DND-41 (cell line): ENCODE measurements around the gene NUP210L.

ENCODE experiments used
- ATAC-seq: fragments of 200-7000 bp; cut with Tn5 transposase; 3 replicates; pipeline ENCODE4 v1.9.1; 2021; ENCODE audit warnings: low read depth; ENCODE audit not compliant: insufficient read depth
- DNase-seq: peaks from one replicate; pipeline ENCODE4 v3.0.0-alpha.2; 2020
- H2AFZ ChIP-seq: 2 replicates; pipeline ENCODE4 v1.6.0; 2012; ENCODE audit warnings: low read depth, low read length
- H3K27ac ChIP-seq: 2 replicates; pipeline ENCODE4 v1.5.1; 2012; ENCODE audit warnings: low read length, inconsistent platforms
- H3K27me3 ChIP-seq: fragments of 200-600 bp; sonication (generic); 2 replicates; pipeline ENCODE4 v1.6.0; 2012; ENCODE audit warnings: low read length, mild to moderate bottlenecking, inconsistent platforms; ENCODE audit not compliant: insufficient read depth, poor library complexity
- H3K36me3 ChIP-seq: 2 replicates; pipeline ENCODE4 v1.5.1; 2012; ENCODE audit warnings: low read length, inconsistent platforms; ENCODE audit not compliant: insufficient read depth
- H3K4me1 ChIP-seq: 2 replicates; pipeline ENCODE4 v1.5.1; 2012; ENCODE audit warnings: mild to moderate bottlenecking, low read length; ENCODE audit not compliant: insufficient read depth
- H3K4me2 ChIP-seq: 2 replicates; pipeline ENCODE4 v1.6.0; 2012; ENCODE audit warnings: mild to moderate bottlenecking, moderate library complexity, low read length, inconsistent platforms; ENCODE audit not compliant: insufficient read depth
- H3K4me3 ChIP-seq, 2 experiments: fragments of 200-600 bp in 1 of 2; shearing (Covaris generic) in 1 of 2; 2 replicates each; pipeline ENCODE4 v1.5.1; 2012 to 2016; ENCODE audit warnings: inconsistent platforms in 2 of 2, low read length in 2 of 2, mild to moderate bottlenecking in 2 of 2, low read depth in 1 of 2, moderate library complexity in 1 of 2
- H3K79me2 ChIP-seq: 2 replicates; pipeline ENCODE4 v1.6.0; 2012; ENCODE audit warnings: low read length, inconsistent platforms; ENCODE audit not compliant: insufficient read depth
- H3K9ac ChIP-seq: 2 replicates; pipeline ENCODE4 v1.6.0; 2012; ENCODE audit warnings: low read depth, mild to moderate bottlenecking, inconsistent platforms, low read length, moderate library complexity
- H3K9me3 ChIP-seq: 2 replicates; pipeline ENCODE4 v1.5.1; 2012; ENCODE audit warnings: low read length, moderate library complexity, mild to moderate bottlenecking, inconsistent platforms; ENCODE audit not compliant: insufficient read depth, severe bottlenecking
- H4K20me1 ChIP-seq: 2 replicates; pipeline ENCODE4 v1.6.0; 2012; ENCODE audit warnings: low read length; ENCODE audit not compliant: insufficient read depth
- CTCF ChIP-seq: IDR thresholded peaks from 2 replicates; pipeline ENCODE4 v1.5.1; 2012; ENCODE audit warnings: borderline replicate concordance, low read length, moderate library complexity, mild to moderate bottlenecking; ENCODE audit not compliant: poor library complexity, severe bottlenecking; ENCODE audit errors: extremely low read depth
- EZH2 ChIP-seq: IDR thresholded peaks from 3 replicates; pipeline ENCODE4 v1.6.1; 2012; ENCODE audit warnings: borderline replicate concordance, low read depth, mild to moderate bottlenecking, moderate library complexity, low read length, inconsistent platforms; ENCODE audit not compliant: severe bottlenecking

NUP210L gene

GRCh38 chr1:154183046-154183915 is 28.4 kb upstream of the NUP210L start:
- Histone ChIP-seq H3K9ac (peak overlapping the region; percentile 78), H3K4me2 (peak overlapping the region; percentile 92), H3K4me3 (peak overlapping the region; percentile 59 to 86), H2AFZ (peak overlapping the region; percentile 93), H3K9me3 (no peaks in the 10 kb centered on the region), H3K27me3 (no peaks in the 10 kb centered on the region), H3K4me1 (peaks cover 48% of the 10 kb centered on the region), H4K20me1 (peaks cover 39% of the 10 kb centered on the region), H3K36me3 (peaks cover 29% of the 10 kb centered on the region), H3K79me2 (peaks cover 50% of the 10 kb centered on the region), H3K27ac (peak overlapping the region; percentile 87)
- ATAC-seq (peak; percentile 82), DNase-seq (peak; percentile 97)
- TF ChIP-seq CTCF: no peak
- TF ChIP-seq EZH2: no peak

GRCh38 chr1:154182344-154183045 is 27.6 kb upstream of the NUP210L start:
- DNase-seq (peak; percentile 91), ATAC-seq (peak; percentile 77)
- H3K9ac ChIP-seq: peak overlapping the region; percentile 78
- TF ChIP-seq EZH2 (no peak), CTCF (no peak)
- H2AFZ ChIP-seq: peak overlapping the region; percentile 69
- H3K9me3 ChIP-seq: no peaks in the 10 kb centered on the region
- H3K79me2 ChIP-seq: peaks cover 58% of the 10 kb centered on the region
- H4K20me1 ChIP-seq: peaks cover 47% of the 10 kb centered on the region
- H3K27me3 ChIP-seq: no peaks in the 10 kb centered on the region
- peak overlapping the region; percentile 92 for H3K4me2 ChIP-seq
- peak overlapping the region; percentile 59 to 86 for H3K4me3 ChIP-seq
- H3K4me1 ChIP-seq: peaks cover 56% of the 10 kb centered on the region
- peak overlapping the region; percentile 87 for H3K27ac ChIP-seq
- H3K36me3 ChIP-seq: peaks cover 37% of the 10 kb centered on the region

DNA sequence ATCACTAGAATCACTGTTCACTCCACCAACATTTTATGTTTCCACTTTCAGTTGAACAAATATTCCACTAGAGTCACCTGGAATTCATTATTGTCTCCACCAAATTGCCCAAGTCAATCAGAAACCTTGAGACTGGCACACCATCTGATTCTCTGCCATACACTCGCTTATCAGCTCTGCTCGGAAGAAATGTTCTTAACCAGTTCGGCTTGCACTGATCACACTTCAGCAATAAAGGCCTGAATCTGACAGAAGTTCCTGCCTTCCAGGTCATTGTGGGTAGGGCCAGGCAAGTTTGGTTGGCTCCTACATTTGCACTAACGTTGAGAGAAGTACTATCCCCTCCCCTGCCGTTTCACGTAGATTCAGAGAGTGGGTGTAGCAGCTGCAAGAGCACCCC is 27.1 kb upstream of the NUP210L start:
- H3K4me1 ChIP-seq: peaks cover 60% of the 10 kb centered on the region

More for the DNA sequence above, 27.1 kb upstream of the NUP210L start:
- H3K36me3 ChIP-seq: peaks cover 43% of the 10 kb centered on the region
- H2AFZ ChIP-seq: peak overlapping the region; percentile 69; the same call in 1 of the 2 replicates
- peak overlapping the region; percentile 92 for H3K4me2 ChIP-seq
- H4K20me1 ChIP-seq: peaks cover 53% of the 10 kb centered on the region
- peak overlapping the region; percentile 87 for H3K27ac ChIP-seq
- ATAC-seq (no peak), DNase-seq (no peak)
- peaks cover 64% of the 10 kb centered on the region for H3K79me2 ChIP-seq
- TF ChIP-seq CTCF (no peak), EZH2 (no peak)
- H3K9me3 ChIP-seq: no peaks in the 10 kb centered on the region
- H3K27me3 ChIP-seq: no peaks in the 10 kb centered on the region
- H3K9ac ChIP-seq: peak overlapping the region; percentile 78
- peak overlapping the region; percentile 59 to 86; a peak in 3 of 4 replicates for H3K4me3 ChIP-seq
